Liver (tissue), 9 donors: ENCODE measurements around the gene KCNJ5. TPM values are rescaled to one million over a fixed set of nuclear protein-coding genes. Genes with fewer than 3 reads are reported as not detected.

Experiments used
- DNase-seq: peaks from one replicate; pipeline ENCODE4 v3.0.0-alpha.2; 2017; ENCODE audit warnings: low spot score
- H3K27ac ChIP-seq, 2 donors: one replicate each; pipeline ENCODE4 v1.7.0; 2013; ENCODE audit warnings: inconsistent platforms in 2 of 2, low read length in 2 of 2, control low read depth in 1 of 2, low read depth in 1 of 2, mild to moderate bottlenecking in 1 of 2
- H3K27me3 ChIP-seq, 4 donors: one replicate each; pipeline versions ENCODE4 v1.6.1 to v1.7.0; 2013; ENCODE audit warnings: low read length in 3 of 4, inconsistent platforms in 1 of 4, mild to moderate bottlenecking in 1 of 4, moderate library complexity in 1 of 4; ENCODE audit not compliant: control insufficient read depth in 4 of 4, insufficient read depth in 4 of 4
- H3K36me3 ChIP-seq, 4 donors: one replicate each; pipeline versions ENCODE4 v1.6.1 to v1.7.0; 2013; ENCODE audit warnings: low read length in 3 of 4, mild to moderate bottlenecking in 3 of 4, low read depth in 1 of 4, moderate library complexity in 1 of 4; ENCODE audit not compliant: control insufficient read depth in 4 of 4, insufficient read depth in 3 of 4
- H3K4me1 ChIP-seq, 4 donors: one replicate each; pipeline versions ENCODE4 v1.6.1 to v1.7.0; 2013; ENCODE audit warnings: low read length in 3 of 4, mild to moderate bottlenecking in 3 of 4, moderate library complexity in 1 of 4; ENCODE audit not compliant: control insufficient read depth in 4 of 4, insufficient read depth in 4 of 4
- H3K4me3 ChIP-seq, 3 donors: one replicate each; pipeline versions ENCODE4 v1.6.1 to v1.7.0; 2013; ENCODE audit warnings: low read length in 3 of 3, control low read depth in 1 of 3, low read depth in 1 of 3, mild to moderate bottlenecking in 1 of 3
- H3K9ac ChIP-seq, 2 donors: one replicate each; pipeline ENCODE4 v1.7.0; 2013; ENCODE audit warnings: low read length in 2 of 2, mild to moderate bottlenecking in 2 of 2, moderate library complexity in 2 of 2, control low read depth in 1 of 2, low read depth in 1 of 2
- H3K9me3 ChIP-seq, 4 donors: one replicate each; pipeline versions ENCODE4 v1.6.1 to v1.7.0; 2013; ENCODE audit warnings: low read length in 3 of 4; ENCODE audit not compliant: control insufficient read depth in 4 of 4
- EGR1 ChIP-seq, 2 donors: IDR thresholded peaks; 2 replicates each; pipeline ENCODE4 v1.6.1; 2016 to 2018; ENCODE audit warnings: antibody characterized with exemption in 2 of 2, low read depth in 2 of 2
- FOXA1 ChIP-seq: IDR thresholded peaks from 2 replicates; pipeline ENCODE4 v1.6.1; 2016; ENCODE audit warnings: antibody characterized with exemption
- FOXA2 ChIP-seq: IDR thresholded peaks from 2 replicates; pipeline ENCODE4 v1.6.1; 2016; ENCODE audit warnings: antibody characterized with exemption
- GABPA ChIP-seq, 2 donors: IDR thresholded peaks in 1 of 2; conservative IDR thresholded peaks in 1 of 2; 2 replicates each; pipeline ENCODE4 v1.6.1; 2016; ENCODE audit warnings: antibody characterized with exemption in 2 of 2, mild to moderate bottlenecking in 1 of 2, moderate library complexity in 1 of 2
- HNF4A ChIP-seq, 2 donors: conservative IDR thresholded peaks; 2 replicates each; pipeline ENCODE4 v1.6.1; 2016; ENCODE audit warnings: antibody characterized with exemption in 2 of 2, mild to moderate bottlenecking in 2 of 2
- HNF4G ChIP-seq: IDR thresholded peaks from 2 replicates; pipeline ENCODE4 v1.6.1; 2016; ENCODE audit warnings: antibody characterized with exemption
- JUND ChIP-seq, 2 donors: IDR thresholded peaks; 2 replicates each; pipeline ENCODE4 v1.6.1; 2016; ENCODE audit warnings: antibody characterized with exemption in 2 of 2
- NR2F2 ChIP-seq: IDR thresholded peaks from 2 replicates; pipeline ENCODE4 v1.6.1; 2016; ENCODE audit warnings: antibody characterized with exemption
- RAD21 ChIP-seq, 2 donors: IDR thresholded peaks; 2 replicates each; pipeline ENCODE4 v1.6.1; 2016; ENCODE audit warnings: antibody characterized with exemption in 2 of 2, mild to moderate bottlenecking in 2 of 2
- RXRA ChIP-seq, 2 donors: IDR thresholded peaks; 2 replicates each; pipeline ENCODE4 v1.6.1; 2017 to 2018; ENCODE audit warnings: antibody characterized with exemption in 2 of 2, mild to moderate bottlenecking in 1 of 2
- SP1 ChIP-seq: IDR thresholded peaks from 2 replicates; pipeline ENCODE4 v1.6.1; 2018; ENCODE audit warnings: antibody characterized with exemption, mild to moderate bottlenecking
- TAF1 ChIP-seq: conservative IDR thresholded peaks from 2 replicates; pipeline ENCODE4 v1.6.1; 2016; ENCODE audit warnings: antibody characterized with exemption, mild to moderate bottlenecking
- YY1 ChIP-seq: IDR thresholded peaks from 2 replicates; pipeline ENCODE4 v1.6.1; 2016; ENCODE audit warnings: antibody characterized with exemption, mild to moderate bottlenecking
- WGBS: extraction: QIAGEN DNeasy Blood & Tissue Kit; methylation state at CpG from one replicate; pipeline ENCODE4 v1.1.7; 2013; 5-methylcytosine and 5-hydroxymethylcytosine counted together
- polyA plus RNA-seq, 2 donors: library from polyadenylated mRNA; stranded (reverse) in 1 of 2; unstranded in 1 of 2; fragments of 200-250 nt in 1 of 2; fragments of >200 nt in 1 of 2; fragmentation: Nextera tagmentation in 1 of 2; extraction: Ambion mirVana in 1 of 2; gene quantifications; one replicate each; pipeline versions ENCODE4 v1.2.1 to v1.2.3, GENCODE V29; 2013 to 2015
- total RNA-seq, 2 donors: library from RNA; depleted of rRNA; stranded (reverse); fragments of >200 nt; gene quantifications; one replicate each; pipeline ENCODE4 v1.2.3, GENCODE V29; 2014
- TF ChIP-seq, protein P1 (sequence below): IDR thresholded peaks from 2 replicates; pipeline ENCODE4 v1.6.1; 2016; ENCODE audit warnings: antibody characterized with exemption, mild to moderate bottlenecking
- TF ChIP-seq, protein P2 (sequence below): IDR thresholded peaks from 2 replicates; pipeline ENCODE4 v1.6.1; 2016; ENCODE audit warnings: antibody characterized with exemption
- TF ChIP-seq, protein P3 (sequence below): IDR thresholded peaks from 2 replicates; pipeline ENCODE4 v1.6.1; 2016; ENCODE audit warnings: antibody characterized with exemption
- TF ChIP-seq, protein P4 (sequence below): IDR thresholded peaks from 2 replicates; pipeline ENCODE4 v1.6.1; 2016; ENCODE audit warnings: antibody characterized with exemption
- TF ChIP-seq, protein P5 (sequence below): fragments of 150-350 bp; IDR thresholded peaks from 2 replicates; pipeline ENCODE4 v1.5.1; 2017; ENCODE audit warnings: improper control_type of control experiment, low read depth, low read length; ENCODE audit not compliant: missing input control
- donor health status: healthy.
- donor health status: healthy.
- donor health status: healthy.
- donor health status: healthy.
- donor health status: healthy.

Gene KCNJ5
- total and polyA plus RNA-seq, 4 donors: 0.04 to 0.08 (median 0.06) TPM

DNA sequence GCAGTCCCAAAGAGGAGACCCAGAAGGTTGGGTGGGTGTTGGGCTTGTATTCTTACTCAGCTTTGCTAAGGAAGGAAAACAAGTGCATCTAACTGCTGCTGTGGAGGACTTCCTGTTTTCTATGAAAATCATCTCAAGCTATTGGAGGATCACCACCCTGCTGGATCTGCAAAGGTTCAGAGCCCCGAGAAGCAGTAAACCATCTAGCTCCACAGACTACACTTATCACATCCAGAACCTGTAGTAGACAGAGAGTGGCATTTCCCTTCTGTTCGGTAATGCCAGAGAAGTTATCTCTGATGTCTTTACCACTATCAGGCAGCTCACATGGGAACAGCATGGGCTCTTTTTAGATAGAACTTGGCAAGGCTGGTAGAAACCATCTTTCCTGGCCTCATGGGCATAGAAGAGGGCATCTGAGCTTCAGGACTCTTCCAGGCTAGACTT, 45.8 kb upstream of the KCNJ5 start:
- no peaks in the 10 kb centered on the region for H3K9me3 ChIP-seq
- H3K36me3 ChIP-seq: no peaks in the 10 kb centered on the region
- TF ChIP-seq, protein P1, sequence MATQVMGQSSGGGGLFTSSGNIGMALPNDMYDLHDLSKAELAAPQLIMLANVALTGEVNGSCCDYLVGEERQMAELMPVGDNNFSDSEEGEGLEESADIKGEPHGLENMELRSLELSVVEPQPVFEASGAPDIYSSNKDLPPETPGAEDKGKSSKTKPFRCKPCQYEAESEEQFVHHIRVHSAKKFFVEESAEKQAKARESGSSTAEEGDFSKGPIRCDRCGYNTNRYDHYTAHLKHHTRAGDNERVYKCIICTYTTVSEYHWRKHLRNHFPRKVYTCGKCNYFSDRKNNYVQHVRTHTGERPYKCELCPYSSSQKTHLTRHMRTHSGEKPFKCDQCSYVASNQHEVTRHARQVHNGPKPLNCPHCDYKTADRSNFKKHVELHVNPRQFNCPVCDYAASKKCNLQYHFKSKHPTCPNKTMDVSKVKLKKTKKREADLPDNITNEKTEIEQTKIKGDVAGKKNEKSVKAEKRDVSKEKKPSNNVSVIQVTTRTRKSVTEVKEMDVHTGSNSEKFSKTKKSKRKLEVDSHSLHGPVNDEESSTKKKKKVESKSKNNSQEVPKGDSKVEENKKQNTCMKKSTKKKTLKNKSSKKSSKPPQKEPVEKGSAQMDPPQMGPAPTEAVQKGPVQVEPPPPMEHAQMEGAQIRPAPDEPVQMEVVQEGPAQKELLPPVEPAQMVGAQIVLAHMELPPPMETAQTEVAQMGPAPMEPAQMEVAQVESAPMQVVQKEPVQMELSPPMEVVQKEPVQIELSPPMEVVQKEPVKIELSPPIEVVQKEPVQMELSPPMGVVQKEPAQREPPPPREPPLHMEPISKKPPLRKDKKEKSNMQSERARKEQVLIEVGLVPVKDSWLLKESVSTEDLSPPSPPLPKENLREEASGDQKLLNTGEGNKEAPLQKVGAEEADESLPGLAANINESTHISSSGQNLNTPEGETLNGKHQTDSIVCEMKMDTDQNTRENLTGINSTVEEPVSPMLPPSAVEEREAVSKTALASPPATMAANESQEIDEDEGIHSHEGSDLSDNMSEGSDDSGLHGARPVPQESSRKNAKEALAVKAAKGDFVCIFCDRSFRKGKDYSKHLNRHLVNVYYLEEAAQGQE: no peak
- TF ChIP-seq FOXA2 (no peak), RXRA (IDR thresholded peaks at IDR 0.05) (no peak), YY1 (no peak), RAD21 (IDR thresholded peaks at IDR 0.05) (no peak), SP1 (no peak), HNF4A (conservative IDR thresholded peaks at IDR 0.05) (no peak), FOXA1 (no peak), GABPA (IDR thresholded peaks at IDR 0.05 in 1 of 2, conservative IDR thresholded peaks at IDR 0.05 in 1 of 2) (no peak), TAF1 (no peak), EGR1 (IDR thresholded peaks at IDR 0.05; ENCODE audit: low read depth in 2 of 2) (no peak), HNF4G (no peak), JUND (IDR thresholded peaks at IDR 0.05) (no peak), NR2F2 (no peak)
- TF ChIP-seq, protein P2, sequence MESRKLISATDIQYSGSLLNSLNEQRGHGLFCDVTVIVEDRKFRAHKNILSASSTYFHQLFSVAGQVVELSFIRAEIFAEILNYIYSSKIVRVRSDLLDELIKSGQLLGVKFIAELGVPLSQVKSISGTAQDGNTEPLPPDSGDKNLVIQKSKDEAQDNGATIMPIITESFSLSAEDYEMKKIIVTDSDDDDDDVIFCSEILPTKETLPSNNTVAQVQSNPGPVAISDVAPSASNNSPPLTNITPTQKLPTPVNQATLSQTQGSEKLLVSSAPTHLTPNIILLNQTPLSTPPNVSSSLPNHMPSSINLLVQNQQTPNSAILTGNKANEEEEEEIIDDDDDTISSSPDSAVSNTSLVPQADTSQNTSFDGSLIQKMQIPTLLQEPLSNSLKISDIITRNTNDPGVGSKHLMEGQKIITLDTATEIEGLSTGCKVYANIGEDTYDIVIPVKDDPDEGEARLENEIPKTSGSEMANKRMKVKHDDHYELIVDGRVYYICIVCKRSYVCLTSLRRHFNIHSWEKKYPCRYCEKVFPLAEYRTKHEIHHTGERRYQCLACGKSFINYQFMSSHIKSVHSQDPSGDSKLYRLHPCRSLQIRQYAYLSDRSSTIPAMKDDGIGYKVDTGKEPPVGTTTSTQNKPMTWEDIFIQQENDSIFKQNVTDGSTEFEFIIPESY: no peak
- TF ChIP-seq, protein P3, sequence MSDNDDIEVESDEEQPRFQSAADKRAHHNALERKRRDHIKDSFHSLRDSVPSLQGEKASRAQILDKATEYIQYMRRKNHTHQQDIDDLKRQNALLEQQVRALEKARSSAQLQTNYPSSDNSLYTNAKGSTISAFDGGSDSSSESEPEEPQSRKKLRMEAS: no peak
- TF ChIP-seq, protein P4, sequence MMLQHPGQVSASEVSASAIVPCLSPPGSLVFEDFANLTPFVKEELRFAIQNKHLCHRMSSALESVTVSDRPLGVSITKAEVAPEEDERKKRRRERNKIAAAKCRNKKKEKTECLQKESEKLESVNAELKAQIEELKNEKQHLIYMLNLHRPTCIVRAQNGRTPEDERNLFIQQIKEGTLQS: no peak
- TF ChIP-seq, protein P5, sequence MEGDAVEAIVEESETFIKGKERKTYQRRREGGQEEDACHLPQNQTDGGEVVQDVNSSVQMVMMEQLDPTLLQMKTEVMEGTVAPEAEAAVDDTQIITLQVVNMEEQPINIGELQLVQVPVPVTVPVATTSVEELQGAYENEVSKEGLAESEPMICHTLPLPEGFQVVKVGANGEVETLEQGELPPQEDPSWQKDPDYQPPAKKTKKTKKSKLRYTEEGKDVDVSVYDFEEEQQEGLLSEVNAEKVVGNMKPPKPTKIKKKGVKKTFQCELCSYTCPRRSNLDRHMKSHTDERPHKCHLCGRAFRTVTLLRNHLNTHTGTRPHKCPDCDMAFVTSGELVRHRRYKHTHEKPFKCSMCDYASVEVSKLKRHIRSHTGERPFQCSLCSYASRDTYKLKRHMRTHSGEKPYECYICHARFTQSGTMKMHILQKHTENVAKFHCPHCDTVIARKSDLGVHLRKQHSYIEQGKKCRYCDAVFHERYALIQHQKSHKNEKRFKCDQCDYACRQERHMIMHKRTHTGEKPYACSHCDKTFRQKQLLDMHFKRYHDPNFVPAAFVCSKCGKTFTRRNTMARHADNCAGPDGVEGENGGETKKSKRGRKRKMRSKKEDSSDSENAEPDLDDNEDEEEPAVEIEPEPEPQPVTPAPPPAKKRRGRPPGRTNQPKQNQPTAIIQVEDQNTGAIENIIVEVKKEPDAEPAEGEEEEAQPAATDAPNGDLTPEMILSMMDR: no peak
- H3K27me3 ChIP-seq: no peaks in the 10 kb centered on the region
- no peak for DNase-seq
- H3K9ac ChIP-seq: no peak overlapping the region
- 65% methylated on average over 2 of the region's 2 CpGs for WGBS
- H3K4me3 ChIP-seq: no peak overlapping the region
- H3K4me1 ChIP-seq: peaks cover 0 to 5% (median under 1%) of the 10 kb centered on the region in 4 donors
- no peak overlapping the region for H3K27ac ChIP-seq
